HL-60/S4 treated with phorbol 12-myristate 13-acetate at 8.2 ng/mL for 4 days and 3 days (cell line): Measurements from ENCODE around the gene DNAAF8.
"Not testable (repeated sequence)": the region's sequence is repeated elsewhere in the genome, so short reads cannot be mapped to it uniquely, and the experiment has no call there.

Experiments
- in situ Hi-C: fragments of 300-500 bp; cut with MboI; formaldehyde crosslinking; loops from 2 replicates; pipeline ENCODE4 v1.15.0; 2022; ENCODE audit warnings: low sequenced_read_pairs

Gene DNAAF8

GRCh38 chr16:4776141-4776705, 41.9 kb downstream of the DNAAF8 start:
- in situ Hi-C loops = no loop called here

- in situ Hi-C loops = no loop called here
These were observed 43.2 kb downstream of the DNAAF8 start for GRCh38 chr16:4777339-4778049.

GRCh38 chr16:4778050-4778392, 43.7 kb downstream of the DNAAF8 start:
- in situ Hi-C loops = no loop called here

- in situ Hi-C loops = no loop called here
These were observed 45.9 kb downstream of the DNAAF8 start for GRCh38 chr16:4780235-4780634.

- in situ Hi-C loops = no loop called here
These were observed 49.1 kb downstream of the DNAAF8 start for GRCh38 chr16:4783251-4783950.

- in situ Hi-C loops = no loop called here
These were observed 49.6 kb downstream of the DNAAF8 start for GRCh38 chr16:4783951-4784336.

GRCh38 chr16:4784444-4784987, 50.2 kb downstream of the DNAAF8 start:
- in situ Hi-C loops = not testable (repeated sequence)

GRCh38 chr16:4785758-4786433, 51.6 kb downstream of the DNAAF8 start:
- in situ Hi-C loops = no loop called here

GRCh38 chr16:4787068-4787467, 52.7 kb downstream of the DNAAF8 start:
- in situ Hi-C loops = no loop called here

GRCh38 chr16:4787627-4788482, 53.5 kb downstream of the DNAAF8 start, which contains the start of gene SEPTIN12:
Gene SEPTIN12, minus strand, starts transcription at chr16:4788345. Its CDS starts 700 bp downstream, at chr16:4787645.
- in situ Hi-C loops = no loop called here

- in situ Hi-C loops = no loop called here
These were observed 54.2 kb downstream of the DNAAF8 start for GRCh38 chr16:4788489-4788889.

- in situ Hi-C loops = no loop called here
These were observed 54.6 kb downstream of the DNAAF8 start for GRCh38 chr16:4788910-4789309.

- in situ Hi-C loops = no loop called here
These were observed 55.9 kb downstream of the DNAAF8 start for GRCh38 chr16:4790261-4790660.

GRCh38 chr16:4790871-4791270, 56.5 kb downstream of the DNAAF8 start:
- in situ Hi-C loops = no loop called here

GRCh38 chr16:4792951-4793513, 58.7 kb downstream of the DNAAF8 start:
- in situ Hi-C loops = no loop called here

- in situ Hi-C loops = no loop called here
These were observed 61.0 kb downstream of the DNAAF8 start, which contains the start of gene SMIM22 for GRCh38 chr16:4795181-4795827. Gene SMIM22, plus strand, starts transcription at chr16:4795369. Its CDS starts 366 bp downstream, at chr16:4795735.

- in situ Hi-C loops = no loop called here
These were observed 61.7 kb downstream of the DNAAF8 start for GRCh38 chr16:4795828-4796572.

- in situ Hi-C loops = no loop called here
These were observed 62.9 kb downstream of the DNAAF8 start for GRCh38 chr16:4796982-4797804.
